GM19395 (cell line): ENCODE results near the gene ARID3A.

Source experiments
- ATAC-seq: cut with Tn5 transposase; IDR thresholded peaks from one replicate; pipeline ENCODE4 v1.9.1; 2021; ENCODE audit warnings: mild to moderate bottlenecking, moderate library complexity; ENCODE audit not compliant: unreplicated experiment

The ARID3A gene

DNA sequence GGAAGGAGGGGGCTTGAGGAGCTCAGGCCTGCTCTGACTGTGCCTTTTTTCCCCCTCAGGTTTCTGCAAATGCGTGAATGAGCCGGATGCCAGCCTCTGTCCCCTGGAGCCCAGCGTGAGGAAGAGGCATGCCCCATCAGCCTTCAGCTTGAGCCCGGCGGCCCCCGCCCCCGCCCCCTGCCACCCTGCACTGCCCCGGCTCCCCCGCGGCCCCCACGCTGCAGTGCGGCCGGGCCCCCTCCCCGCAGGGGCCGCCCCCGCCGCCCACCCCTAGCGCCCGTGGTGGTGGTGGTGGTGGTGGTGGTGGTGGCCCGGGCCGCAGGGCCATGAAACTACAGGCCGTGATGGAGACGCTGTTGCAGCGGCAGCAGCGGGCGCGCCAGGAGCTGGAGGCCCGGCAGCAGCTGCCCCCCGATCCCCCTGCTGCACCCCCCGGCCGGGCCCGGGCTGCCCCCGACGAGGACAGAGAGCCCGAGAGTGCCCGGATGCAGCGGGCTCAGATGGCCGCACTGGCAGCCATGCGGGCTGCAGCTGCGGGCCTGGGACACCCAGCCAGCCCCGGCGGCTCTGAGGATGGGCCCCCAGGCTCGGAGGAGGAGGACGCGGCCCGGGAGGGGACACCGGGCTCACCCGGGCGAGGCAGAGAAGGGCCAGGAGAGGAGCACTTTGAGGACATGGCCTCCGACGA, 3.5 kb downstream of the ARID3A start:
- ATAC-seq: no peak

DNA sequence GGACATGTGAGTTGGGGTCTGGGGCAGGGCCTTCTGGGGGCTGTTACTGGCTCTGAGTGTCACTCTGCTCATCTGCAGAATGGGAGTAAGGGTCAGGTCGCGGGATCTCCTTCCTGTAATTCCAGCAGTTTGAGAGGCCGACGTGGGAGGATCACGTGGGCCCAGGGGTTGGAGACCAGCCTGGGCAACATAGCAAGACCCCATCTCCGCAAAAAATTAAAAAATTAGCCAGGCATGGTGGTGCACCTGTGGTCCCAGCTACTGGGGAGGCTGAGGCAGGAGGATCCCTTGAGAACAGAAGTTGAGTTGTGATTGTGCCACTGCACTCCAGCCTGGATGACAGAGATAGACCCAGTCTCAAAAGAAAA, 4.0 kb downstream of the ARID3A start:
- ATAC-seq: no peak

DNA sequence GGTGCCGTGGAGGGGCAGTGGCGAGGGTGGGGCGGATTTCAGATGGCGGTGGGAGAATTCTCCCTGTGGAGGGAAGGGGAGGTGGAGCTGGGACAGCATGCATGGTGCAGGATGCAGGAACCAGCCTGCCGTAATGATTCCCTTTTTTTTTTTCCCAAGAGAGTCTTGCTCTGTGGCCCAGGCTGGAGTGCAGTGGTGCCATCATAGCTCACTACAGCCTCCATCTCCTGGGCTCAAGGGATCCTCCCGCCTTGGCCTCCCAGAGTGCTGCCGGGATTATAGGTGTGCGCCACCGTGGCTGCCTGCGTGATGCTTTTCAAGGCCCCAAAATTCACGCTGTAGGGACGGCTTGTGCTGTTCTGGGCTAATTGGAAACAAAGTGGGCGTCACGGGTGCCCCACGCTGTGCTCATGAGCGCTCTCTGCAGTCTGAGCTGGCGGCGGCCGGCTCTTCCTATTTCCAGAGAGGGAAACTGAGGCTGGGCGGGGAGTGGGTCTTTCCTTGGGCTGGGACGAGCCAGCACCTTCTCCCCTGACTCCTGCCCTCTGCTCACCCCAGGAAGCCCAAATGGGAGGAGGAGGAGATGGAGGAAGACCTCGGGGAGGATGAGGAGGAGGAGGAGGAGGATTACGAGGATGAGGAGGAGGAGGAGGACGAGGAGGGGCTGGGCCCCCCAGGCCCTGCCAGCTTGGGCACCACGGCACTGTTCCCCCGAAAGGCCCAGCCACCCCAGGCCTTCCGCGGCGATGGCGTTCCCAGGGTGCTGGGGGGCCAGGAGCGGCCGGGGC, 6.2 kb downstream of the ARID3A start:
- no peak for ATAC-seq

DNA sequence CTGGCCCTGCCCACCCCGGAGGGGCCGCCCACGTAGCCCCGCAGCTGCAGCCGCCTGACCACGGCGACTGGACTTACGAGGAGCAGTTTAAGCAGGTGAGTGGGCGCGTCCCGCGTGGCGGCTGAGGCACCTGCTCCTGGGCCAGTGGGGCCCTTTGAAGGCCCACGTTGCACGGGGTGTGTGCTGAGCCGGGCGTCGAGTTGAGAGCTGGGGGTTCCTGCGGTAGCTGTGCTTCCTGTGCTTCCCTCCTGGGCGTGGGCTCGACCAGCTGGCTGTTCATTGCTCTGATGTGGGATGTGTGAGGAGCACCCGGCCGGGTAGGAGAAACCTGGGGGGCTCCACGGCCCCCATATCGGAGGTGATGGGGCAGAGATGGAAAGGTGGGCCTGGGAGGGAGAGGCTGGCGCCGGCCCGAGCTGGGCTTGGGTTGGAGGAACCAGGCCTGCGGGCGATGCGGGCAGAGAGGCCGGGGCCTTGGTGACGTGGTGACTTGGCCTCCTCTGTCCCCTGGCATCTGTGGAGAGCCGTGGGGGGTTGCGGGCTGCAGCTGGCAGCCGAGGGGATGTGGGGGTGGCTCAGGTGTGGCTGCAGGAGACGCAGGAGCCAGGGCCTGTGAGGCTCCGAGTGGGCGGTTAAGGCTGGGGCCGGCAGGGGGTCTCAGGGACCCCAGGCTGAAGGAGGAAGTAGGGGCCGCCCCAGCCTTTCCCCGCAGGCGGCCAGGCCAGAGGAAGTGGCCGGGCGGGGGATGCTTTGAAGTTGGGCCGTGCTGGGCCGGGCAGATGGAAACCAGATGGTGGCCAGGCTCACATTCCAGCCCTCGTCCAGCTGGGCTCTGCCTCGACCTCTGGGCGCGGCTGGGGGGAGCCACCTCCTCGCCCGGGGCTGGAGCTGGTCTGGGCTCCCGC, 7.1 kb downstream of the ARID3A start:
- ATAC-seq: no peak

DNA sequence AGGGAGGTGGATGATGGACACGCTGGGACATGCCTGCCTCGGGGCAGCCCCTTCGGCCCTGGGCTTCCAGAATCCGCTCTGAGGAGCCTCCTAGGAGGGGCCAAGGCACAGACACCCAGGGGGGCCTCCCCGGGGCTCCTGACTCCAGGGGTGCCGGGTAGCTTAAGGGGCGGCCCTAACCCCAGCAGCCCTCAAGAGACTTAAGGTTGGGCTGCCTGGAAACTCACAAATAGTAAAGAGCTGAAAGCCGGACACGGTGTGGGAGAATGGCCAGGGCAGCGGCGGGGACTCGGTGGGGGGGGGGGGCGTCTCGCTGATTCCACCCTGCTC, 7.7 kb downstream of the ARID3A start:
- no peak for ATAC-seq

DNA sequence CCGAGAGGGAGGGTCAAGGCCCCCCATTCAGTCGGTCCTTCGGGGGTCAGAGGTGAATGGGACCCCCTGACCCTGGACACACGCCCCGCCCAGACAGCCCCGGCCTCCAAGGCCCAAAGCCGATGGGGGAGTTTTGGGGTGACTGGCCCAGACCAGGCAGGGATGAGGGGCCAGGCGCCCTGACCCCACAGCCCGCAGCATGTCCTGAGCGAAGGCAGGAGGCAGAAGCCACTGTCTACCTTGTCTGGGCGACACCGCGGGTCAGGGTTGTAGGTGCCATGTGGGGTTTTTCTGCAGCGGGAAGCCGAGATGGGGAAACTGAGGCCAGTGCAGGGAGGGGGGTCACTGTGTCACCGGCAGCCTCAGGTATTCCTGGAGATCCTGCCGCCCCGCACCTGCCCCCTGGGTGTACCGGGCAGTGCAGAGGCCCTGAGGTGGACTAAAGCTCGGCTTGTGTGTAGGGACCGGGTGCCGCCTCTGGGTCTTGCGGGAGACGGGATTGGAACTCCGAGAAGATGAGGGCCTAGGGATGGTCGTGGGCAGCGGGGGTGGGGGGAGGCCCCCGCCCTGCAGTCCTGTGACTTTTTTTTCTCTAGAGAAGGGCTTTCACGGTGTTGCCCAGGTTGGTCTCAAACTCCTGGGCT, 8.5 kb downstream of the ARID3A start:
- no peak for ATAC-seq

DNA sequence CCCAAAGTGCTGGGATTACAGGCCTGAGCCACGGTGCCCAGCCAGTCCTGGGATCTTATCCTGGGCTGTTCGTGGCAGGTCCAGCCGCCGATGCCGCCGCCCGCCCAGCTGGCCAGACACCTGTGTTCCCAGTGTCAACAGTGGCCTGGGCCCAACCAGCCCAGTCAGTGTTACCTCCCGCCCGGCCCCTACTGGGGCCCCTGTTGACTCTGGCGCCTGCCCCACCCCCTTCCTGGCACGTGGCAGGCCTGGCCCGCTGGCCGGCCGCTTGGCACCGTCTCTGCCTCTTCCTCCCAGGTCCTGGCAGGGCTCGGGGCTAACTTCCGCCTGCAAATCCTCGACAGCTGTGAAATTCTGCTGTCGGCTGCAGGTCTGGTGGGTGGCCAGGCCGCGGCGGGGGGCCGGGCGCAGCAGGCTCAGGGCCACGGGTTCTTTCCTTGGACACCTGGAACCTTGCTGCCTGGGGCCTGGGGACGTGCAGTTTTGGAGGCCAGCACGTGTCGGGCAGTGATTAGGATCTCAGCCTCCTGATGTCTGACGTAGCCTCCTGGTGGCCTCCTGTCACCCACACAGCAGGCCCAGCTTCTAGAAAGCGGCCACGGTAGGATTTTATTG, 9.1 kb downstream of the ARID3A start:
- ATAC-seq: no peak

DNA sequence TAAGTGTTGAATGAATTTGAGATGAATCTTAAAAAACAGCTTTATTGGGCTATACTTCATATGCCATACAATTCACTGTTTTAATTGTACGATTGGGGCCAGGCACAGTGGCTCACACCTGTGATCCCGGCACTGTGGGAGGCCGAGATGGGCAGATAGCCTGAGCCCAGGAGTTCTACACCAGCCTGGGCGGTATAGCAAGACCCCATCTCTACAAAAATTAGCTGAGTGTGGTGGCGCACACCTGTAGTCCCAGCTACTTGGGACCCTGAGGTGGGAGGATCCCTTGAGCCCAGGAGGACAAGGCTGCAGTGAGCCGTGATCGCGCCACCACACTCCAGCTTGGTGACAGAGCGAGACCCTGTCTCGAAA, 10.3 kb downstream of the ARID3A start:
- ATAC-seq: no peak

DNA sequence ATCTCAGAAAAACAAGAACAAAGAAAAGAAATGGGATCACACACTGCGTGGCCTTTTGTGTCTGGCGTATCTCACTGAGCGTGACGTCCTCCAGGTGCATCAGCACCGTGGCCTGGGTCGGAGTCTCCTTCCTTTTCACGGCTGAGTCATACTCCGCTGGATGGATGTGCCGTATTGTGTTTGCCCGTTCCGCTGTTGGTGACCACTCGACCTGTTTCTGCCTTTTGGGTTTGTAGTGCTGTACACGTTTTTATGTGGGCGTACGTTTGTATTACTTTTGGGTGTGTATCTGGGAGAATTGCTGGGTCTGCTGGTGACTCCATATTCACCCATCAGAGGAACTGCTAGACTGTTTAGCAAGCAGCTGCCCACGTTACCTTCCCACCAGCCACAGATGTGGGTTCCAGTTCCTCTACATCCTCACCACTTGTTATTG, 11.4 kb downstream of the ARID3A start:
- ATAC-seq: no peak

DNA sequence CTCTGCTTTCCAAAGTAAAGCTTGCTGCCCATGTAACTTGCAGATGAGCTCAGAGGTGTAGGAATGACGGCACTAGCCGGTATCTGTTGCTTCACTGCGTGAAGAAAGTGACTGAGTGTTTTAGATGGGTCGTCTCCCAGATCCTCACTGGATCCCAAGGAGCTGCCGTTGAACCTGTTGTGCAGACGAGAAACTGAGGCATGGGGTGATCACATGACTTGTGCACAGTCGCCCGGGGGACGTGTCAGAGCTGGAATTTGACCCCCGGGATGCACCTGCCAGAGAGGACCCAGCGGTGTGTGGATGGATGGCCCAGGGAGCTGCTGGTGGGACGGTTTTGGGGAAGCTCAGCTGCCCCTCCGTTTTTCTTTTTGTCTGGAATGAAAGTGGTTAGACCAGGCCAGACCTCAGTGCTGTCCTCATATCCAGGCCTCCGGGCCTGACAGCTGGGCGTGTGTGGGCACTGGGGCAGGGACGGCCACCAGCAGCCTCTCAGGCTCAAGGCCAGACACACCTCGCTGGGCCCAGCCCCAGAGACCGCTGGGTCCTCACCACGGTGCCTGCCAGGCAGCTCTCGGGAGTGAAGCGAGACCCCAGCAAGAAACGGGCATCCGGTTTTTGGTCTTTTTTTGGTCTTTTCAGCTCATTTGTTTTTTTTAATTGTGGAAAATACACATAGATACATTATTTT, 12.5 kb downstream of the ARID3A start:
- ATAC-seq: no peak

DNA sequence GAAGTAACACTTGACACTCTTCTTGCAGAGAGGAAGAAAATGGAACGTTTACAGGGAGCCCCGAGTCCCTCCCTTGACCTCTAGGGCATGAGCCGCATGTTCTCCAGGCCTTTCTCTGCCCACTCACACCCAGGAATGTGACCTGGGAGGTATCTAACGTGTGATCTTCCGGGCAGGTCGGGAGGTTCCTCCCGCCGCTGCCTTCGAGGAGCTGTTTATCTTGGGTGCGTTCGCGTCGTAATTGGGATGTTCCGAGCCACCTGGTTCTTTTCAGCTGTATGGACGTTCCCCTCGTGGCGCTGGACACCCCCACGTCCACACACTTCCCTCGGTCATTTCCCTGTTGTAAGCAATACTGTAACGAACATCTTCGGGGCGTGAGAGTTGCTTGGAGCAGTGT, 13.6 kb downstream of the ARID3A start:
- ATAC-seq: no peak

DNA sequence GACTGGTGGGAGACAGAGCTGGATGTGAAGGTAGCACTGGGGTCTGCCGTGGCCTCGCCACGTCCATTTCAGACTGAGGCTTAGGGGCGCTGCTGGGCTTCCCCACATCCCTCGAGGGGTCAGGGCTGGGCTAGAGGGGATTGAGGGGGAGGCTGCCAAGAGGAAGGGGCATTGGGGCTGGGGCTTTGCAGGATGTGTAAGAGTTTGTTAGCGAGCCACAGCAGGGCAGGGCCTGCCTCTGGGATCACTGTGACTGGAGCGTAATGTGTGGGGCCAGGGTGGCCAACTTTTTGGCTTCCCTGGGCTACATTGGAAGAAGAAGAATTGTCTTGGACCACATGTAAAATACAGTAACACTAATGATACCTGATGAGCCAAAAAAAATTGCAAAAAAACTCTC, 14.1 kb downstream of the ARID3A start:
- no peak for ATAC-seq

DNA sequence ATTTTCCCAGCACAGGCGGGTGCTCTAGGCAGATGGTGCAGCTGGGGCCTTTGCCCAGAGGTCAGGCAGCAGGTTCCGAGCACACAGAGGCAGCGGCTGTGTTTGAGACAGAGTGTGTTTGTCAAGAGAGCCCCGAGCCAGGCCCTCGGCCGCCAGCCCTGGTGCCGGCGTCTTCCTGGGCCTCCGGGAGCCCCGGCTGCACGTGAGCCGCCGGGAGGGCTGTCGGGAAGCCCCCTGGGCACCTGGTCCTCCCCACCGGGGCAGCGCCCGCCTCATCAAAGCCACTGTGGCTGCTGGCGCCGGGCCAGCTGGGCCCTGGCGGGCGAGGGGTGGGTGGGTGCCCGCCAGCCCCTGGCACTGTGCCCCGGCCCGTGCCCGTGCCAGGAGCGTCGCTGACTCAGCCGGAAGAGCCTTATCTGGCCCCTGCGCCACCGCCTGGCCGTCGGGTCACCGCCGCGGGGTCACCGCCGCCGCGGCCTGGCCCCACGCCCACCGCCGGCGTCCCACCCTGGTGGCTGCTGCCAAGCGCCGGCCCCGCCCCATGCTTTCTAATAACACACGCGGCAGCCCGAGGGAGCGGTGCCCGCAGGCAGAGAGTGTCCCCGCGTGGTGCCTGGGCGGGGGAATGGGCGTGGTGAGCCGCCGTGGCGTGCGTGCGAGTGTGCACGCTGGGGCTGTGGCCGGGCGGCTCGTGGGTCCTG, 14.9 kb downstream of the ARID3A start:
- ATAC-seq: no peak

DNA sequence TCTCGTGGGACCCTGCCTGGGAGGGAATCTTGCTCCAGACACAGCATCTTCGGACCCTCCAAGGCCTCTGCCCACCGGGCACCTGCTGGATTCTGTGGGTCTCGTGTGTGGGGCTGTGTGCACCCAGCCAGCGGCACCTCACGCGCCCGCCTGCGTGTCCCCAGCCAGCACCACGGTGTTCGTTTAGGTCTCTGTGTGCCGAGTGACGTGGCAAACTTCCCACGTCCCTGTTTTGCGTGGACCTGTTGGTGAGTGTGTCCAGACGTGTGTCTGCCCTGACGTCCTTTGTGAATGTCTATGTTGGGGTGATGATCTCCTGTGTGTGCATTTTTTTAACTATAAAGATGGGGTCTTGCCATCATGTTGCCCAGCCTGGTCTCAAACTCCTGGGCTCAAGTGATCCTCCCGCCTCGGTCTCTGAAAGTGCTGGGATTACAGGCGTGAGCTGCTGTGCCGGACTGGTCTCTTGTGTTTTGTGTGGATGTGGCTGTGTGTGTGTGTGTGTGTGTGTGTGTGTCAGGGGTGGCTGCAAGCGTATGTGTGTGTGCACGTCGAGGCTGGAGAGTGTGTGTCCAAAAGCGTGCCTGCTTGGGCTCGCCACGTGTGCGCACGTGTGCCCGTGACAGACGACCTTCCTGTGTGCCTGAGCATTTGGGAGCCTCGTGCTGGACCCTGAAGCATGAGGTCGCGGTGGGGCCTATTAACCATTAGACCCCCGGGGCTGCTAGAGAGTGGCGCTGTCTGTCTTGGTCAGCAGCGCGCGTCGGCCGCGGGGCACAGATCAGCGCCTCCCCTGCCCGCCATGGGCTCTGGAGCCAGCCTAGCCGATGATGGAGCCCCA, 15.7 kb downstream of the ARID3A start:
- no peak for ATAC-seq

DNA sequence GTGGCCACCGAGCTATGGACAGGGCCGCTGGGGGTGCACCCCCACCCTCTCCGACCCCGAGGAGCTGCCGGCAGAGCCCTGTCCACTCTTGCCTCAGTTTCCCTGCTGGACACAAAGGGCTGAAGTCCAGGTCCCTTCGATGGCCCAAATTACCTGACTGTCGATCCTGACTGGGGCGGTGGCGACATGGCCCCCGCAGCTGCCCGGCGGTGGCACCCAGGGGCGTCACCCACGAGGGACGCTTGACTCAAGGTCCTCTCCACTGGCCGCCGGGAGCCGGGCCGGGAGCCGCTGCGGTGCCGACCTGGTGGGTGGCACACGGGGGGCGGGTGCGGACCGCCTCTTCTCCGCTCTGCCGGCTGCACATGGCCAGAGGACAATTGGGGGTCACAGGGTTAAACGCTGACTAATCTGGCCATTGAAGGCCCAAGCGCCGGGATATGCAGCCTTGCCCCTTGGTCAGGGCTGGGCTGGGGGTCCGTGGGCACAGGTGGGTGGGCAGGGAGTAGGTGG, 16.4 kb downstream of the ARID3A start:
- ATAC-seq: no peak

DNA sequence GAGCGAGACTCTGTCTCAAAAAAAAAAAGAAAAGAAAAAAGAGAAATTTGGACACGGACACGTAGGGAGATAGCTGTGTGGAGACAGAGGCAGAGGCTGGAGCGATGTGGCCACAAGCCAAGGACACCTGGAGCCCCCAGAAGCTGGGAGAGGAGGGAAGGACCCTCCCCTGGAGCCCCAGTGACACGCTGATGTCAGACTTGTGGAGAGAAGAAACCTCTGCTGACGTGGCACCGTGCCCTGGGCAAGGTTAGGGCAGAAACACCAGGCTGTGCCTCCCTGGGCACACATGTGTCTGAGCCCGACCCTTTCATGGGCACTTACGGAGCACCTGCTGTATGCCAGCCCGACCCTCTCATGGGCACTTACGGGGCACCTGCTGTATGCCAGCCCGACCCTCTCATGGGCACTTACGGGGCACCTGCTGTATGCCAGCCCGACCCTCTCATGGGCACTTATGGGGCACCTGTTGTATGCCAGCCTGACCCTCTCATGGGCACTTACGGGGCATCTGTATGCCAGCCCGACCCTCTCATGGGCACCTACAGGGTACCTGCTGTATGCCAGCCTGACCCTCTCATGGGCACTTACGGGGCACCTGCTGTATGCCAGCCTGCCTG, 17.8 kb downstream of the ARID3A start:
- no peak for ATAC-seq

DNA sequence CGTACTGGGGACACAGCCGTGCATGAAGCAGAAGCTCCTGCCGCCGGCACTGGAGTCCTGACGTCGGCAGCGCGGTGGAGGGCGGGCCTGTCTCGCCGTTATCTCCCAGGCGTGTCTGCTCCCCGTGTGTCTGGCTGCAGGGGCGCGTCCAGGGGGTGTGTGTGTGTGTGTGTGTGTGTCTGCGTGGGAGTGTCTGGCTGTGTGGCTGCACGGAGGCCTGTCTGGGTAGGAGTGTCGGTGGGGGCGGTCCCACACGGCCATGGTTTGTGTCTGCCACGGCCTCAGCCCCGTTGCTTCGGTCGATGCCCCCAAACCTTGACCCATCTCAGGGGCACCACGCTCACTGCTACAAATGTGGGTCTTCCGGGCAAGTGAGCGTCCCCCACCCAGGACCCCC, 18.3 kb downstream of the ARID3A start:
- ATAC-seq: no peak

DNA sequence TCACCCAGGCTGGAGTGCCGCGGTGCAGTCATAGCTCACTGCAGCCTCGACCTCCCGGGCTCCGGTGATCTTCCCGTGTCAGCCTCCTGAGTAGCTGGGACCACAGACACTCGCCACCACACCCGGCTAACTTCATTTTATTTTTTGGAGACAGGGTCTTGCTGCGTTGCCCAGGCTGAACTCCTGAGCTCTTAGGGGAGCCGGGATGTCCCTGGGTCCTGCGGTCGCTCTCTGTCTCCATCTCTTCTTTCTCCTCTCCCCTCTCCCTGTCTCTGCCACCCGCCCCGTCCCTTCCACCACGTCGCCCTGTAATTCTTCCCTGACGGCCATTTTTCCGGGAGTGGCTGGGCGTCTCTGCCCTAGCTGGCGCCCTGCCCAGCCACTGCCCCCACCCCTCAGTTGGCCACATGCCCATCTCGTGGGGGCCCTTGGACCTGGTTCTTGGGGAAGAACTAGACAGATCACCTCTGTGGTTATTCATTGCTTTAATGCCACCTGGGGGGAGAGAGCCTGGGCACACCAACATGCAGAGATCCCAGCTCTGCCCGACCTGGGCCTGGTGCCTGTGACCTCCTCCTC, 18.9 kb downstream of the ARID3A start:
- ATAC-seq: no peak
